Colonic mucosa (tissue), 4 donors: ENCODE measurements around the gene CGA. TPM values are rescaled to one million over a fixed set of nuclear protein-coding genes. Genes with fewer than 3 reads are reported as not detected.
A peak's percentile ranks its signal among the peaks of the same experiment; 100 is the strongest.

ENCODE experiments used
- DNase-seq: peaks from one replicate; pipeline ENCODE4 v3.0.0-alpha.2; 2020
- H3K27ac ChIP-seq: fragments of 200-600 bp; one replicate; pipeline ENCODE4 v1.8.0; 2021
- H3K27me3 ChIP-seq: fragments of 200-600 bp; one replicate; pipeline ENCODE4 v1.8.0; 2021
- H3K36me3 ChIP-seq: fragments of 200-600 bp; one replicate; pipeline ENCODE4 v1.8.0; 2021
- H3K4me1 ChIP-seq: fragments of 200-600 bp; one replicate; pipeline ENCODE4 v1.8.0; 2021; ENCODE audit warnings: mild to moderate bottlenecking
- H3K4me3 ChIP-seq: fragments of 200-600 bp; one replicate; pipeline ENCODE4 v1.8.0; 2021
- H3K9ac ChIP-seq, 2 donors: one replicate each; pipeline ENCODE4 v1.7.0; 2013; ENCODE audit warnings: control low read depth in 2 of 2, low read depth in 2 of 2, low read length in 2 of 2
- H3K9me3 ChIP-seq: fragments of 200-600 bp; one replicate; pipeline ENCODE4 v1.8.0; 2021
- intact Hi-C: fragments of 100-400 bp; cut with DNase I; formaldehyde crosslinking; loops from one replicate; pipeline ENCODE4 v1.14.1; 2022
- total RNA-seq, 2 donors: library from RNA; stranded (reverse); fragmentation: NEBNext Ultra II Directional in 1 of 2; extraction: Animal tissue kit (Norgen Biotek cat#: 25700) in 1 of 2; gene quantifications; one replicate each; pipeline ENCODE4 v1.2.1, GENCODE V29; 2021
- TF ChIP-seq, protein P1 (sequence below): fragments of 200-600 bp; IDR thresholded peaks from one replicate; pipeline ENCODE4 v1.8.0; 2022; ENCODE audit warnings: antibody characterized with exemption, mild to moderate bottlenecking
- donor health status: healthy.
- donor health status: DM: no; HTN: no; CAD: no.
- donor health status: DM: no; HTN: no; CAD: no.

CGA gene
- total RNA-seq, 2 donors from 2014 or later = not detected

- no peak overlapping the region for H3K4me3 ChIP-seq
- H3K9me3 ChIP-seq = no peaks in the 10 kb centered on the region
- no peak overlapping the region for H3K9ac ChIP-seq
- intact Hi-C loops = no loop called here
- no peak overlapping the region for H3K27ac ChIP-seq
- DNase-seq = no peak
- no peaks in the 10 kb centered on the region for H3K27me3 ChIP-seq
- H3K4me1 ChIP-seq = no peaks in the 10 kb centered on the region
- no peaks in the 10 kb centered on the region for H3K36me3 ChIP-seq
- TF ChIP-seq, protein P1, sequence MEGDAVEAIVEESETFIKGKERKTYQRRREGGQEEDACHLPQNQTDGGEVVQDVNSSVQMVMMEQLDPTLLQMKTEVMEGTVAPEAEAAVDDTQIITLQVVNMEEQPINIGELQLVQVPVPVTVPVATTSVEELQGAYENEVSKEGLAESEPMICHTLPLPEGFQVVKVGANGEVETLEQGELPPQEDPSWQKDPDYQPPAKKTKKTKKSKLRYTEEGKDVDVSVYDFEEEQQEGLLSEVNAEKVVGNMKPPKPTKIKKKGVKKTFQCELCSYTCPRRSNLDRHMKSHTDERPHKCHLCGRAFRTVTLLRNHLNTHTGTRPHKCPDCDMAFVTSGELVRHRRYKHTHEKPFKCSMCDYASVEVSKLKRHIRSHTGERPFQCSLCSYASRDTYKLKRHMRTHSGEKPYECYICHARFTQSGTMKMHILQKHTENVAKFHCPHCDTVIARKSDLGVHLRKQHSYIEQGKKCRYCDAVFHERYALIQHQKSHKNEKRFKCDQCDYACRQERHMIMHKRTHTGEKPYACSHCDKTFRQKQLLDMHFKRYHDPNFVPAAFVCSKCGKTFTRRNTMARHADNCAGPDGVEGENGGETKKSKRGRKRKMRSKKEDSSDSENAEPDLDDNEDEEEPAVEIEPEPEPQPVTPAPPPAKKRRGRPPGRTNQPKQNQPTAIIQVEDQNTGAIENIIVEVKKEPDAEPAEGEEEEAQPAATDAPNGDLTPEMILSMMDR = no peak
These were observed 19.7 kb downstream of the CGA start for GRCh38 chr6:87075168-87075567.

DNA sequence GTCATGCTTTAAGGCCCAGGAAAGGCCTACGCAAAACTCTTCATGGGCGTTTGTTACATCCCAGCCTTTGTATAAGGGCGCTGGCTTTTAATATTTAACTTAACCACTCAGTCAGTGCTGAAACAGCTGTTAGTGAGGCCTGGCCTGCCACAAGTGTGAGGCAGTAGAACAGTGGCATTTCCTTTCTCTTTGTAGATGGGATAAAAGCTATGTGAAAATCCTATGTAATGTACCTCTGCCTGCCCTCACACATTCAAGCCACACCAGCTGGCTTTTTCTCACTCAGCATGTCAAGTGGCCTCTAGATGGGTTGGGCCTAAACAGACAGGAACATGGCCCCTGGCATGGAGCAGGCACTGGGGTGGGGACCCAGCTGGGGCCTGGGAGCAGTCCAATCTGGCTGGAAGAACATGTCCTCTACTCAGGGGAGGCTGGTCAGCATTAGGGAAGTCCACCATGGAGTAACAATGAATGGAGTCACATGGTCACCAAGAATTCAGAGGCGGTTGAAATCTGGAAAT lies 20.7 kb downstream of the CGA start:
- Histone ChIP-seq H3K36me3 (no peaks in the 10 kb centered on the region), H3K27me3 (no peaks in the 10 kb centered on the region), H3K9me3 (no peaks in the 10 kb centered on the region), H3K4me1 (no peaks in the 10 kb centered on the region), H3K4me3 (no peak overlapping the region), H3K9ac (no peak overlapping the region), H3K27ac (peak overlapping the region; percentile 1)
- intact Hi-C loops = no loop called here
- TF ChIP-seq, protein P1 = no peak
- peak; percentile 25 for DNase-seq

DNA sequence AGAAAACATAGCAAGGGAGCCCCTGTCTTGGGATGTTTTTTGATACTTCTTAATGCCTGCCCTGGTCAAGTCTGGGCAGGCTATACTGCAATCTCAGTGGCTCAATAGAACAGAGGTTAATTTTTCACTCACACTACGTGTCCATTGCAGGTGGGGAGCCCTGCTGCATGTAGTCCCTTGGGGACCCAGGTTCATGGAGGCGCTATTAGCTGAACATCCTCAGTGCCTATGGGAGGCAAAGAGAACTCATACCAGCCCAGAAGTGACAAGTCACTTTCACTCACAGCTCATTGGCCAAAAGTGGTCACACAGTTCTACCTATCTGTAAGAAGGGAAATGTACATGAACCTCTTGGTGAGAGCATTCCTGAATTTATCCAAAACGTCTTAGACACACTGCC lies 23.2 kb downstream of the CGA start:
- intact Hi-C loops = no loop called here
- H3K27ac ChIP-seq = no peak overlapping the region
- no peak for DNase-seq
- H3K4me1 ChIP-seq = no peaks in the 10 kb centered on the region
- H3K9me3 ChIP-seq = no peaks in the 10 kb centered on the region
- no peak overlapping the region for H3K4me3 ChIP-seq
- H3K27me3 ChIP-seq = no peaks in the 10 kb centered on the region
- H3K36me3 ChIP-seq = no peaks in the 10 kb centered on the region
- TF ChIP-seq, protein P1 = no peak
- no peak overlapping the region for H3K9ac ChIP-seq

- Histone ChIP-seq H3K27me3 (no peaks in the 10 kb centered on the region), H3K9me3 (no peaks in the 10 kb centered on the region), H3K4me3 (no peak overlapping the region), H3K9ac (no peak overlapping the region), H3K4me1 (no peaks in the 10 kb centered on the region), H3K36me3 (no peaks in the 10 kb centered on the region), H3K27ac (no peak overlapping the region)
- intact Hi-C loops = no loop called here
- TF ChIP-seq, protein P1 = no peak
- DNase-seq = no peak
These were observed 24.2 kb downstream of the CGA start for GRCh38 chr6:87070741-87071140.

DNA sequence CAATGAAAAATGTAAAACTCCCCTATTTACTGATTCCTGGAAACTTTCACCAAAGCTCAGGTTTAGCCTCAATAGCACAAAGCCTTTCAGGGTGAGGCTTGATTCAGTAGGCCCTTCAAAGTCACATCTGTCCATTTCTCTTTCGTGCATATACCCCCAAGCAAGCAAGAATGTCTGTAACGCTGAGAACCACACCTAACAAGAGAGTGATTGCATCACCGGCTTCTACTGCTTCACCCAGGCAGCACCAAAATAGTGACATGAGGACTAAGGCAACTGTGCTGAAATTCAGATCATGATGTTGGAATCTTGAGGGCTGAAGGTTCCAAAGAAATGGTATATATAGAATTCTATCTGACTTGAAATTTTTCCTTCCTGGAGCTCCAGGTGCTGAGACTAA lies 26.1 kb downstream of the CGA start:
- Histone ChIP-seq H3K27ac (no peak overlapping the region), H3K27me3 (no peaks in the 10 kb centered on the region), H3K36me3 (no peaks in the 10 kb centered on the region), H3K9me3 (no peaks in the 10 kb centered on the region), H3K4me3 (no peak overlapping the region), H3K4me1 (no peaks in the 10 kb centered on the region), H3K9ac (no peak overlapping the region)
- TF ChIP-seq, protein P1 = no peak
- DNase-seq = no peak
- intact Hi-C loops = loop anchor here (10.0 kb wide), 1 partner anchor 326 kb away; no protein-coding TSS in a partner anchor
